Measurements from ENCODE around the gene IFNA5. TPM values are rescaled to one million over a fixed set of nuclear protein-coding genes. Genes with fewer than 3 reads are reported as not detected.

Gene IFNA5
- total and polyA plus RNA-seq, 5 donors from 2014 or later, result not detected

- no peak overlapping the region for H3K27ac ChIP-seq (ENCODE audit: insufficient read depth, low read length, poor library complexity, severe bottlenecking)
Measured at GRCh38 chr9:21287280-21287679, 17.8 kb downstream of the IFNA5 start.

DNA sequence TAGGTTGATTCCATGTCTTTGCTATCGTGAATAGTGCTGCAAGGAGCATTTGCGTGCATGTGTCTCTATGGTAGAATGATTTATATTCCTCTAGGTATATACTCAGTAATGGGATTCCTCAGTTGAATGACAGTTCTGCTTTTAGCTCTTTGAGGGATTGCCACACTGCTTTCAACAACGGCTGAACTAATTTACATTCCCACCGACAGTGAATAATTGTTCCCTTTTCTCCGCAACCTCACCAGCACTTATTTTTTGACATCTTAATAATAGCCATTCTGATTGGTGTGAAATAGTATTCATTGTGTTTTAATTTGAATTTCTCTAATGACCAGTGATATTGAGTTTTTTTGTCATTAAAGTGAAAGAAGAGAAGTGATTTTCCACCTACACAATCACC lies 18.5 kb downstream of the IFNA5 start:
- H3K4me3 Mint-ChIP-seq, result no peak overlapping the region
- peaks cover 3% of the 10 kb centered on the region for H3K27me3 ChIP-seq (ENCODE audit: control insufficient read depth, insufficient read depth, low read length)
- no peak overlapping the region for H3K27ac Mint-ChIP-seq
- H3K4me3 ChIP-seq (ENCODE audit: low read depth, low read length), result no peak overlapping the region
- H3K9me3 ChIP-seq (ENCODE audit: control insufficient read depth in 2 of 2, low read length in 2 of 2), result no peaks in the 10 kb centered on the region
- peaks cover 0 to 3% (median 0%) of the 10 kb centered on the region in 7 donors for H3K9me3 Mint-ChIP-seq
- H3K4me1 Mint-ChIP-seq, result no peaks in the 10 kb centered on the region
- DNase-seq (no peak), ATAC-seq (ENCODE audit: low read depth in 2 of 2) (no peak)
- no peaks in the 10 kb centered on the region for H3K4me1 ChIP-seq (ENCODE audit: control insufficient read depth, insufficient read depth, low read length, poor library complexity, severe bottlenecking)
- H3K36me3 ChIP-seq (ENCODE audit: control insufficient read depth, insufficient read depth, low read length), result no peaks in the 10 kb centered on the region
- no peaks in the 10 kb centered on the region for H3K36me3 Mint-ChIP-seq
- H3K27me3 Mint-ChIP-seq, result peaks cover 16% of the 10 kb centered on the region
- H3K27ac ChIP-seq (ENCODE audit: insufficient read depth, low read length, poor library complexity, severe bottlenecking), result no peak overlapping the region

More at GRCh38 chr9:21287280-21287679, 17.8 kb downstream of the IFNA5 start:
- no peaks in the 10 kb centered on the region for H3K4me1 ChIP-seq (ENCODE audit: control insufficient read depth, insufficient read depth, low read length, poor library complexity, severe bottlenecking)
- H3K36me3 ChIP-seq (ENCODE audit: control insufficient read depth, insufficient read depth, low read length), result no peaks in the 10 kb centered on the region
- H3K9me3 ChIP-seq (ENCODE audit: control insufficient read depth in 2 of 2, low read length in 2 of 2), result no peaks in the 10 kb centered on the region
- Mint-ChIP-seq H3K36me3 (no peaks in the 10 kb centered on the region), H3K27me3 (peaks cover 16% of the 10 kb centered on the region), H3K9me3 (peaks cover 0 to 3% (median 0%) of the 10 kb centered on the region in 7 donors), H3K27ac (no peak overlapping the region), H3K4me3 (no peak overlapping the region), H3K4me1 (no peaks in the 10 kb centered on the region)
- DNase-seq, result no peak
- no peak overlapping the region for H3K4me3 ChIP-seq (ENCODE audit: low read depth, low read length)
- peaks cover 3% of the 10 kb centered on the region for H3K27me3 ChIP-seq (ENCODE audit: control insufficient read depth, insufficient read depth, low read length)
- ATAC-seq (ENCODE audit: low read depth in 2 of 2), result no peak

GRCh38 chr9:21286099-21286498 lies 19.0 kb downstream of the IFNA5 start:
- Histone ChIP-seq H3K4me1 (ENCODE audit: control insufficient read depth, insufficient read depth, low read length, poor library complexity, severe bottlenecking) (no peaks in the 10 kb centered on the region), H3K4me3 (ENCODE audit: low read depth, low read length) (no peak overlapping the region), H3K27me3 (ENCODE audit: control insufficient read depth, insufficient read depth, low read length) (peaks cover 6% of the 10 kb centered on the region), H3K27ac (ENCODE audit: insufficient read depth, low read length, poor library complexity, severe bottlenecking) (no peak overlapping the region), H3K36me3 (ENCODE audit: control insufficient read depth, insufficient read depth, low read length) (no peaks in the 10 kb centered on the region), H3K9me3 (ENCODE audit: control insufficient read depth in 2 of 2, low read length in 2 of 2) (no peaks in the 10 kb centered on the region)
- ATAC-seq (ENCODE audit: low read depth in 2 of 2) (no peak), DNase-seq (no peak)
- H3K4me3 Mint-ChIP-seq, result no peak overlapping the region
- H3K36me3 Mint-ChIP-seq, result no peaks in the 10 kb centered on the region
- no peaks in the 10 kb centered on the region for H3K4me1 Mint-ChIP-seq
- H3K27ac Mint-ChIP-seq, result no peak overlapping the region
- peaks cover 17% of the 10 kb centered on the region for H3K27me3 Mint-ChIP-seq
- H3K9me3 Mint-ChIP-seq, result peaks cover 0 to 3% (median 0%) of the 10 kb centered on the region in 7 donors

- Mint-ChIP-seq H3K36me3 (no peaks in the 10 kb centered on the region), H3K4me3 (no peak overlapping the region), H3K27ac (no peak overlapping the region), H3K4me1 (no peaks in the 10 kb centered on the region), H3K27me3 (peaks cover 9% of the 10 kb centered on the region), H3K9me3 (peaks cover 0 to 4% (median 0%) of the 10 kb centered on the region in 7 donors)
- Histone ChIP-seq H3K27ac (ENCODE audit: insufficient read depth, low read length, poor library complexity, severe bottlenecking) (no peak overlapping the region), H3K9me3 (ENCODE audit: control insufficient read depth in 2 of 2, low read length in 2 of 2) (no peaks in the 10 kb centered on the region), H3K4me1 (ENCODE audit: control insufficient read depth, insufficient read depth, low read length, poor library complexity, severe bottlenecking) (no peaks in the 10 kb centered on the region), H3K4me3 (ENCODE audit: low read depth, low read length) (no peak overlapping the region), H3K27me3 (ENCODE audit: control insufficient read depth, insufficient read depth, low read length) (peaks cover 8% of the 10 kb centered on the region), H3K36me3 (ENCODE audit: control insufficient read depth, insufficient read depth, low read length) (no peaks in the 10 kb centered on the region)
- no peak for DNase-seq
- ATAC-seq (ENCODE audit: low read depth in 2 of 2), result no peak
Measured at GRCh38 chr9:21281275-21281674, 23.8 kb downstream of the IFNA5 start.

GRCh38 chr9:21268347-21268657 lies 36.8 kb downstream of the IFNA5 start:
- Mint-ChIP-seq H3K9me3 (peaks cover 0 to 11% (median 0%) of the 10 kb centered on the region in 7 donors), H3K27ac (no peak overlapping the region), H3K27me3 (peaks cover 11% of the 10 kb centered on the region), H3K4me3 (no peak overlapping the region), H3K36me3 (no peaks in the 10 kb centered on the region), H3K4me1 (peaks cover 0 to 3% (median 0%) of the 10 kb centered on the region in 4 donors)
- no peak overlapping the region for H3K27ac ChIP-seq (ENCODE audit: insufficient read depth, low read length, poor library complexity, severe bottlenecking)
- no peaks in the 10 kb centered on the region for H3K9me3 ChIP-seq (ENCODE audit: control insufficient read depth in 2 of 2, low read length in 2 of 2)
- H3K36me3 ChIP-seq (ENCODE audit: control insufficient read depth, insufficient read depth, low read length), result no peaks in the 10 kb centered on the region
- no peaks in the 10 kb centered on the region for H3K4me1 ChIP-seq (ENCODE audit: control insufficient read depth, insufficient read depth, low read length, poor library complexity, severe bottlenecking)
- H3K27me3 ChIP-seq (ENCODE audit: control insufficient read depth, insufficient read depth, low read length), result no peaks in the 10 kb centered on the region
- H3K4me3 ChIP-seq (ENCODE audit: low read depth, low read length), result no peak overlapping the region
- ATAC-seq (ENCODE audit: low read depth in 2 of 2), result no peak
- no peak for DNase-seq

DNA sequence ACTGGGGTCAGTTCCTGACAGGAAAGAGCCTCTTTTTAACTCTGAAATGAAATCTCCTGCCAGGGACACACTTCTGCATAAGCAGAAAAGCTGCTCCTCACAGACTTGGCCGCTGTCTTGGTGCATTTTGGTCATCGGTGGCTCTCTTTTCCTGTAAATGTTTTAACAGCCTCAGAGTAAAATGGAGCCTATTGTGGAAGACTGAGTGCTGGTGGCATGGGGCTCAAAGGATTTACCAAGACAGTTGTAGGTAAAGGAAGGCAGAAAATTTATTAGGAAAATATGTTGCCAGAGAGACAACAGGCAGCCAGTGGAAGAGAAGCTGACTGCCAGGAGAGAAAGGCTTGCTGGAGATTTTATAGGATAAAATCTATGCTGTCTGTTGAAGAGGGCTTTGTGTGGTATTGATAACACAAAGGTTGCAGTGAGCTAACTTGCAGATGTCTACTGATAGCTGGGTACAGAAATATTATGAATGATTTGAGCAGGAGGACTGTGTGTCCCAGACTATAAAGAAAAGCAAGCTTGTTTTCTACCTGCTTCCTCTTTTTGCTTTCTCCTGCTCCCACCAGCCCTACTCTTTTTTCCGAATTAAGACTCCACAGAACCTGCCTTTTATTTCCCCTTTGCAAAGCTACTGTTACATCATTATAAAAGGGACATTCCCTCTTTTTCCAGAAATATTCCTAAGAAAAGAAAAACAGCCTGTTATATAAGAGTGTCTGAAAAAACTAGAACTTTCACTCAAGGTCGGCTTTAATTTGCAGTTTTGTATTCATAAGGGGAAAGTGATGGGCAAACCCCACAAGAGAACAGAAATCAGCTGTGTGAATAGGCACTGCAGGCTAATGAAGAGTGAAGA lies 37.4 kb downstream of the IFNA5 start:
- Histone ChIP-seq H3K4me1 (ENCODE audit: control insufficient read depth, insufficient read depth, low read length, poor library complexity, severe bottlenecking) (no peaks in the 10 kb centered on the region), H3K9me3 (ENCODE audit: control insufficient read depth in 2 of 2, low read length in 2 of 2) (no peaks in the 10 kb centered on the region), H3K4me3 (ENCODE audit: low read depth, low read length) (no peak overlapping the region), H3K36me3 (ENCODE audit: control insufficient read depth, insufficient read depth, low read length) (no peaks in the 10 kb centered on the region), H3K27me3 (ENCODE audit: control insufficient read depth, insufficient read depth, low read length) (no peaks in the 10 kb centered on the region), H3K27ac (ENCODE audit: insufficient read depth, low read length, poor library complexity, severe bottlenecking) (no peak overlapping the region)
- peaks cover 0 to 3% (median 0%) of the 10 kb centered on the region in 4 donors for H3K4me1 Mint-ChIP-seq
- ATAC-seq (ENCODE audit: low read depth in 2 of 2) (no peak), DNase-seq (no peak)
- no peak overlapping the region for H3K27ac Mint-ChIP-seq
- H3K36me3 Mint-ChIP-seq, result no peaks in the 10 kb centered on the region
- peaks cover 11% of the 10 kb centered on the region for H3K27me3 Mint-ChIP-seq
- peaks cover 0 to 9% (median 0%) of the 10 kb centered on the region in 7 donors for H3K9me3 Mint-ChIP-seq
- no peak overlapping the region for H3K4me3 Mint-ChIP-seq

DNA sequence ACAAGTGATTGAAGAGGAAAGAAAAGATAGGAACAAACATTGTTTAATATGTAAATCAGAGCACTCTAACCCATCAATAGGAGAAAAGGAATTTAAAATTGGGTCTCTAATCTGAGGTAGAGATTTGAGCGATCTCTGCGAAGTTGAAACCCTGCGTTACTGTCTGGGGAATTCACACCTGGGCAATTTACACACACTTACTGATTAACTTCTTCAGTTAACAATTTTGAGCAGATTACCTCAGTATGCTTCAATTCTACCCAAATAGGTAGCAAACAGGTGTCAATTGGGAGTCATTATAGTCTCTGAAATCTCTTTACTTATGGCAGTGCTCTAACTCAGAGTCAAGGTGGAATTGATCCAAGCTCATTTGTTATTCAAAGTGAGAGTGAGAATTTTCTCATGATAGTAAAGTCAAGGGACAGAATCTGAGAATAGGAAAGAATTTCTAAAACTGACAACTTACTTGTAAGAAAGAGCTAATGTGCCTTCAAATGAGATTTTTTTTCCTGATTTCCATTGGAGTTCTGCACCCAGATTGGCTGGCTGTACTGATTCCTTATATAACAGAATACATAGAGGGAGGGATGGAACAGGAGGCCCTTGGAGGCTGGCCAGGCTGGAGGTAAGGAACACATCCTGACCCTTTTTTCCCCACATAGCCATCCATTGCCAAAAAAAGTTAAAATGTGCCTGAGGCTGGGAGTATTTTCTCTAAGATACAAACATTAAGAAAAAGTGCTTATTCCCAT lies 38.2 kb downstream of the IFNA5 start:
- no peaks in the 10 kb centered on the region for H3K9me3 ChIP-seq (ENCODE audit: control insufficient read depth in 2 of 2, low read length in 2 of 2)
- no peak overlapping the region for H3K27ac Mint-ChIP-seq

More for the DNA sequence above, 38.2 kb downstream of the IFNA5 start:
- Histone ChIP-seq H3K36me3 (ENCODE audit: control insufficient read depth, insufficient read depth, low read length) (no peaks in the 10 kb centered on the region), H3K27me3 (ENCODE audit: control insufficient read depth, insufficient read depth, low read length) (no peaks in the 10 kb centered on the region), H3K4me3 (ENCODE audit: low read depth, low read length) (no peak overlapping the region), H3K4me1 (ENCODE audit: control insufficient read depth, insufficient read depth, low read length, poor library complexity, severe bottlenecking) (no peaks in the 10 kb centered on the region), H3K27ac (ENCODE audit: insufficient read depth, low read length, poor library complexity, severe bottlenecking) (no peak overlapping the region)
- H3K4me1 Mint-ChIP-seq, result peaks cover 0 to 3% (median 0%) of the 10 kb centered on the region in 4 donors
- no peak overlapping the region for H3K4me3 Mint-ChIP-seq
- H3K27me3 Mint-ChIP-seq, result peaks cover 11% of the 10 kb centered on the region
- ATAC-seq (ENCODE audit: low read depth in 2 of 2), result no peak
- DNase-seq, result no peak
- H3K36me3 Mint-ChIP-seq, result no peaks in the 10 kb centered on the region
- peaks cover 0 to 5% (median 0%) of the 10 kb centered on the region in 7 donors for H3K9me3 Mint-ChIP-seq
